Osteocyte (in vitro differentiated cells): ENCODE measurements around the gene MPST. TPM values are rescaled to one million over a fixed set of nuclear protein-coding genes. Genes with fewer than 3 reads are reported as not detected.

Experiments used
- DNase-seq: peaks from one replicate; pipeline ENCODE4 v3.0.0; 2021; ENCODE audit warnings: mixed read lengths; ENCODE audit not compliant: unreplicated experiment; ENCODE audit errors: extremely low spot score
- H3K27ac Mint-ChIP-seq: one replicate; pipeline ENCODE4 v1.8.0; 2021; ENCODE audit warnings: mild to moderate bottlenecking, mixed read lengths; ENCODE audit not compliant: unreplicated experiment
- H3K27me3 Mint-ChIP-seq: one replicate; pipeline ENCODE4 v1.8.0; 2021; ENCODE audit warnings: mixed read lengths; ENCODE audit not compliant: unreplicated experiment
- H3K36me3 Mint-ChIP-seq: one replicate; pipeline ENCODE4 v1.8.0; 2021; ENCODE audit warnings: mixed read lengths; ENCODE audit not compliant: unreplicated experiment
- H3K4me1 Mint-ChIP-seq: one replicate; pipeline ENCODE4 v1.8.0; 2021; ENCODE audit warnings: mixed read lengths; ENCODE audit not compliant: unreplicated experiment
- H3K4me3 Mint-ChIP-seq: one replicate; pipeline ENCODE4 v1.8.0; 2021; ENCODE audit warnings: mild to moderate bottlenecking, moderate library complexity, mixed read lengths; ENCODE audit not compliant: unreplicated experiment
- H3K9me3 Mint-ChIP-seq: one replicate; pipeline ENCODE4 v1.8.0; 2021; ENCODE audit warnings: mixed read lengths; ENCODE audit not compliant: unreplicated experiment
- CTCF ChIP-seq: fragments of 200-600 bp; sonication (generic); IDR thresholded peaks from 2 replicates; pipeline ENCODE4 v1.5.0; 2021; ENCODE audit warnings: antibody characterized with exemption, mild to moderate bottlenecking, moderate library complexity
- total RNA-seq: library from RNA; stranded (reverse); gene quantifications from 2 replicates; pipeline ENCODE4 v1.2.1, GENCODE V29; 2021

The MPST gene
- total RNA-seq, 1 donor from 2014 or later, result 65.1 TPM

- Mint-ChIP-seq H3K27me3 (no peaks in the 10 kb centered on the region), H3K4me3 (peak overlapping the region; percentile 26), H3K9me3 (no peaks in the 10 kb centered on the region), H3K4me1 (peaks cover 10% of the 10 kb centered on the region), H3K27ac (no peak overlapping the region), H3K36me3 (peaks cover under 1% of the 10 kb centered on the region)
- no peak for TF ChIP-seq CTCF
- no peak for DNase-seq
Observed at GRCh38 chr22:37050913-37051312, 31.4 kb downstream of the MPST start.

GRCh38 chr22:37051391-37052385, 32.1 kb downstream of the MPST start, which contains the start of gene KCTD17:
TSS of gene KCTD17 (plus strand) at chr22:37051742. CDS start at chr22:37051761, 19 bp downstream.
- Mint-ChIP-seq H3K27me3 (no peaks in the 10 kb centered on the region), H3K4me1 (peaks cover 10% of the 10 kb centered on the region), H3K9me3 (no peaks in the 10 kb centered on the region), H3K27ac (peak within 1 kb of the TSS; percentile 58), H3K4me3 (peak within 1 kb of the TSS; percentile 73), H3K36me3 (peaks cover 4% of the 10 kb centered on the region)
- peak; percentile 90 for DNase-seq
- no peak for TF ChIP-seq CTCF

- Mint-ChIP-seq H3K4me3 (peak overlapping the region; percentile 73), H3K36me3 (peaks cover 9% of the 10 kb centered on the region), H3K9me3 (no peaks in the 10 kb centered on the region), H3K27me3 (no peaks in the 10 kb centered on the region), H3K4me1 (peaks cover 10% of the 10 kb centered on the region), H3K27ac (peak overlapping the region; percentile 58)
- TF ChIP-seq CTCF, result no peak
- DNase-seq, result no peak
Observed at GRCh38 chr22:37052386-37053309, 33.1 kb downstream of the MPST start.

- Mint-ChIP-seq H3K4me3 (no peak overlapping the region), H3K27ac (peak overlapping the region; percentile 23), H3K27me3 (no peaks in the 10 kb centered on the region), H3K36me3 (peaks cover 9% of the 10 kb centered on the region), H3K9me3 (no peaks in the 10 kb centered on the region), H3K4me1 (peaks cover 10% of the 10 kb centered on the region)
- no peak for TF ChIP-seq CTCF
- no peak for DNase-seq
Observed at GRCh38 chr22:37053310-37054055, 33.9 kb downstream of the MPST start.
